Measurements from ENCODE around the gene SERPINA4.

The SERPINA4 gene

DNA sequence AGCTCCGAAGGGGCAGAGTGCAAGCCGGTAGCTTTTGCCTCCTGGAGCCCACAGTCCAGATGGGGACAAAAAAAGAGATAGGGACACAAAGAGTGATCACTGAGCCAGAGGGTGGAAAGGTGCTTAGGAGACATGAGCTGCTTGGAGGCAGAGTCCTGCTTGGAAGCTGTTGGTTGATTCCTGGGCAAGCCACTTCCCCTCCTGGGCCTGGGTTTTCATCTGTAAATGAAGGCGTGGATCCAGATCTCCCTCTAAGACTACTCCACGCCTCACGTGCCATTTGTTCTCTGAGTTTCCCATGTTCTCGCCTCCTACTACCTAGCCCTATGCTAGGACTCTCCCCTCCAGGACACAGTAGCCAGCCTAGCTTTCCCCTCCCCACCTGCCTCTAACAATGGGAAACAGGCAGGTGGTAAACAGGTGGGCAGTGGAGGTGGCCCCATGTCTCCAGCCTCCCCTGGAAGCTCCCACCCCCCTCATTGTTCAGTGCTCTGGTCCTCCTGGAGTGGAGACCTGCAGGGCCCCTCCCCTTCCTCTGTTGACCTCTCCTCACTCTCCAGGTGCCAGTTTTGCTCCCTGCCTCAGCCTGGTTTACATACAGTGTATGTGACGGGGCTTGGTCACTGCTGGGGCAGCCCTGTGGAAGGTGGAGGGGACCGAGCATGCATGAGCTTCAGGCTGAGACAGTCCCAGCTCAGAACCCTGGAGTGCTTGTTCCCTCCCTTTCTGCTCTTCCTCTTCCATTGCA lies 54.8 kb downstream of the SERPINA4 start:
- no peak for DNase-seq (ENCODE audit: low read depth in 2 of 2)

DNA sequence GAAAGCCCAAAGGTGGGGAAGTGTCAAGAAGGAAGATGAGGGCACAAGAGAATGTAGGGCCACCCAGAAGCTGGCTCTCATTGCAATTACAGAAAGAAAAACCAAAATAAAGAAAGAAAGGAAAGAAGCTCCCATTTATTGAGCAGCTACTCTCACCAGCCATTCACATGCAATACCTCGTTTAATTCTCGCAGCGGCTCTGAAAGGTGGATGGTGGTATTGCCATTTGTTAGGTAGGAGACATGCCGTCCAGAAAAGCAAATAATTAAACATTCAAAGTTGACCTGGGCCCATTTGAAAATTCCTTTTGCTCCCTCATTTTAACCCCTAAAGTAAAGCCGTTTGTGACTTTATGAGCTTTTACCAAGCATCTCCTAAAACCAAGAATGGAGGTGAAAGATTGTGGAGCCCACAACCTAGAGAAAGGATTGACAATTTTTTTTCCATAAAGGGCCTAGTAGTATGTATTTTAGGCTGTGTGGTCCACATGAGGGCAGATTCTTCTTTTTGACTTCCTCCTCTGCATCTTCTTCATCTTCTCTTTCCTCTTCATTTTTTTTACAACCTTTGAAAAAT lies 56.2 kb downstream of the SERPINA4 start:
- DNase-seq (ENCODE audit: low read depth in 2 of 2) = no peak

DNA sequence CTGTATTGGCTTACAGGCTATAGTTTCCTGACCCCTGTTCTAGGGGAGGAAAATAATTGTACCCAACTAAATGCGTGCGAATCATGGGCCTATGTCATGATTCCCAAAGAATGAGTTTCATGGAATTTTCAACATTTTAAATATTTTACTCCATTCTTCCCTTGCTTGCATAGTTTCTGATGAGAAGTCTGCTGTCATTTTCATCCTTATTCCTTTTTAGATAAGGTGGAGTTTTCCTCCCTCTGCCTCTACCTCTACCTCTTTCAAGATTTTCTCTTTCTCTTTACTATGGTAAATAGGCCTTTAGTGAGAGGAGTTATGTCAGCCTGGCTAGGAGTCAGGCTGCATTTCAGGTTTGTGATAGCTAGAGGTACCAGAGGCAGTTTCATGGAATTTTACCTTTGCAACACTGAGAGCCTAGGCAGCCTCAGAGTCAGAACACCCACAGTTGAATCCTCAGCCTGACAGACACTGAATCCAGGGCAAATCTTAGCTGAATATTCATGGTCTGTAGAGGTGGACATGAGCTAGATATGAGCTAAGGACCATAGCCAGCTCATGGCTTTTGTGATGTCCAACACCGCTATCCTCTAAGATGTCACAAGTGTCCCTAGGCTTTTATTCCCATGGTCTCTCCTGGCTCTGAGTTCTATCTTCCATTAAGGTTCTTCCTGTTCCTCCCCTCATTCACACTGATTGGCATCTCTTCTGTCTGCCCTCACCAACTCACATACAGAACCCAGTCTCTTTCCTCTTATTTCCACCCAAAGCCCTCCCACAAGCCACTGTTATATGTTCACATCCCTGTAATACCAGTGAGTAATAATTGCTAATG lies 57.0 kb downstream of the SERPINA4 start:
- no peak for DNase-seq (ENCODE audit: low read depth in 2 of 2)

DNA sequence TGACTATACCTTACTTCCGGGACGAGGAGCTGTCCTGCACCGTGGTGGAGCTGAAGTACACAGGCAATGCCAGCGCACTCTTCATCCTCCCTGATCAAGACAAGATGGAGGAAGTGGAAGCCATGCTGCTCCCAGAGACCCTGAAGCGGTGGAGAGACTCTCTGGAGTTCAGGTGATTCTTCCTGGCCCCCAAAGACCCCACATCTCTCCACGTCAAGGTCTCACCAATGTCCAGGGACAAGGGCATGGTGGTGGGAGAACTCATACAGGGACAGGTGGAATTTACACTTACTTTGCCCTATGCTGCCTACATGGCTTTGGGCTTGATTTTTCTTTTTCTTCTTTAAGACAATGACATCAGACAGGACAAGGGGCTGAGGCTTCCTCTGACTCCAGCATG lies 58.1 kb downstream of the SERPINA4 start:
- no peak for DNase-seq (ENCODE audit: low read depth in 2 of 2)

Data from stimulated activated CD8-positive, alpha-beta memory T cell treated with anti-CD3 and anti-CD28 coated beads, Interleukin-15, amount 100 ng/mL, for 48 hours (primary cell).